Brain microvascular endothelial cell (primary cell): ENCODE measurements around the gene NEK3.
"Not testable (repeated sequence)": the region's sequence is repeated elsewhere in the genome, so short reads cannot be mapped to it uniquely, and the experiment has no call there.

Experiments
- DNase-seq: peaks from one replicate; pipeline ENCODE4 v3.0.0-alpha.2; 2020
- H3K27ac ChIP-seq: fragments of 250-450 bp; sonication (Bioruptor Pico); 2 replicates; pipeline ENCODE4 v1.5.1; 2020; ENCODE audit warnings: mild to moderate bottlenecking, moderate library complexity
- H3K27me3 ChIP-seq: fragments of 250-450 bp; sonication (Bioruptor Pico); replicated peaks from 2 replicates; pipeline ENCODE4 v1.5.1; 2020; ENCODE audit warnings: mild to moderate bottlenecking
- H3K36me3 ChIP-seq: fragments of 250-450 bp; sonication (Bioruptor Pico); replicated peaks from 2 replicates; pipeline ENCODE4 v1.5.1; 2020; ENCODE audit warnings: mild to moderate bottlenecking
- H3K4me3 ChIP-seq: 2 replicates; pipeline ENCODE4 v1.5.1; 2011; ENCODE audit warnings: low read depth, mild to moderate bottlenecking, control low read depth, low read length, moderate library complexity
- in situ Hi-C: cut with HindIII; loops from 2 replicates; pipeline ENCODE4 v1.10.0; 2017; ENCODE audit warnings: low sequenced_read_pairs, low pct_ligation_motif_present
- TF ChIP-seq, protein P1 (sequence below): IDR thresholded peaks from 2 replicates; pipeline ENCODE4 v1.5.1; 2011; ENCODE audit warnings: low read depth, mild to moderate bottlenecking, moderate library complexity, low read length, control low read depth, inconsistent platforms; ENCODE audit errors: missing control alignments

Gene NEK3

GRCh38 chr13:52092087-52092486 is 67.3 kb downstream of the NEK3 start:
- in situ Hi-C loops = no loop called here
- Histone ChIP-seq H3K36me3 (no peaks in the 10 kb centered on the region), H3K4me3 (no peak overlapping the region), H3K27me3 (no peaks in the 10 kb centered on the region), H3K27ac (no peak overlapping the region)
- TF ChIP-seq, protein P1, sequence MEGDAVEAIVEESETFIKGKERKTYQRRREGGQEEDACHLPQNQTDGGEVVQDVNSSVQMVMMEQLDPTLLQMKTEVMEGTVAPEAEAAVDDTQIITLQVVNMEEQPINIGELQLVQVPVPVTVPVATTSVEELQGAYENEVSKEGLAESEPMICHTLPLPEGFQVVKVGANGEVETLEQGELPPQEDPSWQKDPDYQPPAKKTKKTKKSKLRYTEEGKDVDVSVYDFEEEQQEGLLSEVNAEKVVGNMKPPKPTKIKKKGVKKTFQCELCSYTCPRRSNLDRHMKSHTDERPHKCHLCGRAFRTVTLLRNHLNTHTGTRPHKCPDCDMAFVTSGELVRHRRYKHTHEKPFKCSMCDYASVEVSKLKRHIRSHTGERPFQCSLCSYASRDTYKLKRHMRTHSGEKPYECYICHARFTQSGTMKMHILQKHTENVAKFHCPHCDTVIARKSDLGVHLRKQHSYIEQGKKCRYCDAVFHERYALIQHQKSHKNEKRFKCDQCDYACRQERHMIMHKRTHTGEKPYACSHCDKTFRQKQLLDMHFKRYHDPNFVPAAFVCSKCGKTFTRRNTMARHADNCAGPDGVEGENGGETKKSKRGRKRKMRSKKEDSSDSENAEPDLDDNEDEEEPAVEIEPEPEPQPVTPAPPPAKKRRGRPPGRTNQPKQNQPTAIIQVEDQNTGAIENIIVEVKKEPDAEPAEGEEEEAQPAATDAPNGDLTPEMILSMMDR = no peak
- no peak for DNase-seq

GRCh38 chr13:52091473-52091872 is 67.9 kb downstream of the NEK3 start:
- no peaks in the 10 kb centered on the region for H3K36me3 ChIP-seq
- H3K27me3 ChIP-seq = no peaks in the 10 kb centered on the region
- no peak overlapping the region for H3K4me3 ChIP-seq
- DNase-seq = no peak
- in situ Hi-C loops = no loop called here
- TF ChIP-seq, protein P1 = no peak
- no peak overlapping the region for H3K27ac ChIP-seq

DNA sequence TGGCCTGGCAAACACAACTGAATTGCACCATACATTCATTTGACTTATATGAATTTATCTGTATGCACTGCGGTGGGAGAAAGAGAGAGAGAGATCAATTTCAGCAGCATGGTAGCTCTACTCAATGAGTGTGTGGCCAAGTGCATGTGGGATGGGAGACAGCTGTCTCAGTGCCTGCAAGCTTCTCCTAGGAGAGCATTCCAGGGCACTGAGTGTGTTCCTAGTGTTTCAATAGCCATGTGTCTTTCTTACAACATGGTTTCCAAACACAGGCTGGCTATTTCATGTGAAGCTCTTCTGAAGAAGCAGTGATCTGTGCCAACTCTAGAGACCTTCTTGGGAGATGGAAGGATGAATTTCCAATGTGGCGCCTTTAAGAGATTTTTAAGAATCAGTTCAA is 74.0 kb downstream of the NEK3 start:
- TF ChIP-seq, protein P1 = no peak
- Histone ChIP-seq H3K27ac (no peak overlapping the region), H3K4me3 (no peak overlapping the region), H3K27me3 (no peaks in the 10 kb centered on the region), H3K36me3 (no peaks in the 10 kb centered on the region)
- in situ Hi-C loops = no loop called here
- peak; percentile 39 for DNase-seq

DNA sequence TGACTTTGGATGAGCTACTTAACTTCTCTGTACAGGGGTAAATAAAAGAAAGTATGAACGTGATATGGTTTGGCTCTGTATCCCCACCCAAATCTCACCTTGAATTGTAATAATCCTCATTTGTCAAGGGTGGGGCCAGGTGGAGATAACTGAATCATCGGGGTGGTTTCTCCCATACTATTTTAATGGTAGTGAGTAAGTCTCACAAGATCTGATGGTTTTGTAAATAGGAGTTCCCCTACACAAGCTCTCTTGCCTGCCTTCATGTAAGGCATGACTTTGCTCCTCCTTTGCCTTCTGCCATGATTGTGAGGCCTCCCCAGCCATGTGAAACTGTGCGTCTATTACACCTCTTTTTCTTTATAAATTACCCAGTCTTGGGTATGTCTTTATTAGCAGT is 74.4 kb downstream of the NEK3 start:
- DNase-seq, H3K4me3 ChIP-seq, H3K27me3 ChIP-seq, H3K36me3 ChIP-seq, in situ Hi-C loops, H3K27ac ChIP-seq: not testable (repeated sequence)
